Esophagus muscularis mucosa (tissue), 3 donors: Measurements from ENCODE around the gene AUTS2.

Experiments
- POLR2AphosphoS5 ChIP-seq, 2 donors: sonication (generic); formaldehyde crosslinking; IDR thresholded peaks; one replicate each; pipeline ENCODE4 v1.6.1; 2017; ENCODE audit warnings: antibody characterized with exemption in 2 of 2
- TF ChIP-seq, protein P1 (sequence below), 3 experiments: fragments of 200-600 bp in 2 of 3; fragments of 450-650 bp in 1 of 3; sonication (generic) in 2 of 3; IDR thresholded peaks; one replicate each; pipeline ENCODE4 v1.5.1; 2017 to 2019; ENCODE audit warnings: antibody characterized with exemption in 3 of 3, mild to moderate bottlenecking in 2 of 3, moderate library complexity in 1 of 3

DNA sequence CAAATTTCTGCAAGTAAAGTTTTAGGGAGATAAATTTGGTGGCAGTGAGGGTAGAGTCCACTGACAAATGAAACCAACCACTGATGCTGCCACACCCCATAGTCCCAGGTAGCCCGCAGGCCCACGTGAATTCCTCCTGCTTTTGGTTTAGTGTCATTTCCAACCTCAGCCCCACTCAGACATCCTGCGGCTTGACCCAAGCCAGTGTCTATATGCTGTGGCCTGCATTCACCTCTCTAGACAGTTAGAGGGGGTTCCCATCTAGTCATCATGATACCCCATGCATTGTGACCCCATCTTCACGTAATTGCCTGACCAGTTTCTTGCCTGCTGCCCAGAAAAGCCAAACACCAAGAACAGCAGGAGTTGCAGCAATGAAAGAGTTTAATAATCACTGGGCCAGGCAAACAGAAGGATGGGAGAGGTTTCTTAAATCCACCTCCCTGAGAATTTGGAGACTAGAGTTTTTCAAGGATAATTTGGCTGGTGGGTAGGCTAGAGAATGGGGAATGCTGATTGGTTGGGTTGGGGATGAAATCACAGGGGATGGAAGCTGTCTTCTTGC, 1201.6 kb downstream of the AUTS2 start:
- no peak for TF ChIP-seq POLR2AphosphoS5 (IDR thresholded peaks at IDR 0.05)
- TF ChIP-seq, protein P1, sequence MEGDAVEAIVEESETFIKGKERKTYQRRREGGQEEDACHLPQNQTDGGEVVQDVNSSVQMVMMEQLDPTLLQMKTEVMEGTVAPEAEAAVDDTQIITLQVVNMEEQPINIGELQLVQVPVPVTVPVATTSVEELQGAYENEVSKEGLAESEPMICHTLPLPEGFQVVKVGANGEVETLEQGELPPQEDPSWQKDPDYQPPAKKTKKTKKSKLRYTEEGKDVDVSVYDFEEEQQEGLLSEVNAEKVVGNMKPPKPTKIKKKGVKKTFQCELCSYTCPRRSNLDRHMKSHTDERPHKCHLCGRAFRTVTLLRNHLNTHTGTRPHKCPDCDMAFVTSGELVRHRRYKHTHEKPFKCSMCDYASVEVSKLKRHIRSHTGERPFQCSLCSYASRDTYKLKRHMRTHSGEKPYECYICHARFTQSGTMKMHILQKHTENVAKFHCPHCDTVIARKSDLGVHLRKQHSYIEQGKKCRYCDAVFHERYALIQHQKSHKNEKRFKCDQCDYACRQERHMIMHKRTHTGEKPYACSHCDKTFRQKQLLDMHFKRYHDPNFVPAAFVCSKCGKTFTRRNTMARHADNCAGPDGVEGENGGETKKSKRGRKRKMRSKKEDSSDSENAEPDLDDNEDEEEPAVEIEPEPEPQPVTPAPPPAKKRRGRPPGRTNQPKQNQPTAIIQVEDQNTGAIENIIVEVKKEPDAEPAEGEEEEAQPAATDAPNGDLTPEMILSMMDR (IDR thresholded peaks at IDR 0.05), result no peak
